ENCODE data around the gene MGMT. TPM values are rescaled to one million over a fixed set of nuclear protein-coding genes. Genes with fewer than 3 reads are reported as not detected.
A peak's percentile ranks its signal among the peaks of the same experiment; 100 is the strongest.

The MGMT gene
- total RNA-seq = 19.7 and 51.4 TPM in 2 replicates

- no peak for TF ChIP-seq CTCF (conservative IDR thresholded peaks at IDR 0.05; ENCODE audit: low read depth, low read length)
- peak within 1 kb of the TSS; percentile 93 for H3K4me3 ChIP-seq (ENCODE audit: low read depth, low read length)
- DNase-seq (ENCODE audit: low read depth) = no peak
Observed at GRCh38 chr10:129466703-129467358, at the start of gene MGMT. Gene MGMT, plus strand, starts transcription at chr10:129467241.

GRCh38 chr10:129417870-129418269, 49.2 kb upstream of the MGMT start:
- no peak for TF ChIP-seq CTCF (conservative IDR thresholded peaks at IDR 0.05; ENCODE audit: low read depth, low read length)
- H3K4me3 ChIP-seq (ENCODE audit: low read depth, low read length) = no peak overlapping the region
- DNase-seq (ENCODE audit: low read depth) = no peak

- TF ChIP-seq CTCF (conservative IDR thresholded peaks at IDR 0.05; ENCODE audit: low read depth, low read length) = no peak
- no peak for DNase-seq (ENCODE audit: low read depth)
- H3K4me3 ChIP-seq (ENCODE audit: low read depth, low read length) = no peak overlapping the region
Observed at GRCh38 chr10:129418496-129419225, 48.4 kb upstream of the MGMT start.

- no peak overlapping the region for H3K4me3 ChIP-seq (ENCODE audit: low read depth, low read length)
- DNase-seq (ENCODE audit: low read depth) = no peak
- TF ChIP-seq CTCF (conservative IDR thresholded peaks at IDR 0.05; ENCODE audit: low read depth, low read length) = no peak
Observed at GRCh38 chr10:129419397-129419796, 47.6 kb upstream of the MGMT start.

- no peak for TF ChIP-seq CTCF (conservative IDR thresholded peaks at IDR 0.05; ENCODE audit: low read depth, low read length)
- DNase-seq (ENCODE audit: low read depth) = no peak
- no peak overlapping the region for H3K4me3 ChIP-seq (ENCODE audit: low read depth, low read length)
Observed at GRCh38 chr10:129421399-129422010, 45.5 kb upstream of the MGMT start.

- no peak for TF ChIP-seq CTCF (conservative IDR thresholded peaks at IDR 0.05; ENCODE audit: low read depth, low read length)
- no peak for DNase-seq (ENCODE audit: low read depth)
- no peak overlapping the region for H3K4me3 ChIP-seq (ENCODE audit: low read depth, low read length)
Observed at GRCh38 chr10:129424978-129425377, 42.1 kb upstream of the MGMT start.

Measured in epithelial cell of proximal tubule (primary cell).